HepG2 (cell line): ENCODE measurements around the gene LDB2. TPM values are rescaled to one million over a fixed set of nuclear protein-coding genes. Genes with fewer than 3 reads are reported as not detected.
A peak's percentile ranks its signal among the peaks of the same experiment; 100 is the strongest.

Source experiments
- ATAC-seq: fragments of 200-7000 bp; cut with Tn5 transposase; 3 replicates; pipeline ENCODE4 v1.9.1; 2020; ENCODE audit warnings: mild to moderate bottlenecking, moderate library complexity
- BruUV-seq: library from RNA; stranded (reverse); fragments of 400-500 nt; replicated peaks from 2 replicates; lab custom pipeline; 2021; lab: Mats Ljungman, UMichigan
- CTCF ChIA-PET: fragments of 300-600 bp; formaldehyde crosslinking; extraction: SDS; loops from one replicate; lab custom pipeline; 2021; ENCODE audit warnings: low total read pairs, inconsistent platforms, low intra/inter-chr PET ratio; lab: Yijun Ruan, JAX
- POLR2A ChIA-PET: fragments of 350-600 bp; sonication (Branson Sonifier 250); formaldehyde crosslinking; loops from one replicate; lab custom pipeline; 2020; ENCODE audit warnings: antibody characterized with exemption, inconsistent platforms; lab: Yijun Ruan, JAX
- DNase-seq: peaks from one replicate; pipeline ENCODE4 v3.0.0-alpha.2; 2015; ENCODE audit warnings: low spot score
- FAIRE-seq: peaks from 3 replicates; lab custom pipeline; 2011; peaks lifted over from hg19 to GRCh38; lab: Jason Lieb, UNC
- H2AFZ ChIP-seq: one replicate; pipeline ENCODE4 v1.6.1; 2011; ENCODE audit warnings: low read length, inconsistent platforms
- H3K27ac ChIP-seq: fragments of 300-600 bp; 3 replicates; pipeline ENCODE4 v1.8.0; 2011; ENCODE audit warnings: mixed run types, mild to moderate bottlenecking, mixed read lengths, low read length, inconsistent platforms; ENCODE audit not compliant: insufficient read depth; ENCODE audit errors: extremely low read length
- H3K27me3 ChIP-seq, 2 experiments: fragments of 200-600 bp in 1 of 2; 2 replicates in 1 of 2; 3 replicates in 1 of 2; pipeline versions ENCODE4 v1.6.0 to v1.8.0; 2011; ENCODE audit warnings: low read length in 2 of 2, mild to moderate bottlenecking in 2 of 2, moderate library complexity in 2 of 2, inconsistent platforms in 1 of 2; ENCODE audit not compliant: insufficient read depth in 2 of 2, control insufficient read depth in 1 of 2
- H3K36me3 ChIP-seq, 2 experiments: fragments of 200-600 bp in 1 of 2; replicated peaks in 1 of 2; 2 replicates in 1 of 2; 3 replicates in 1 of 2; pipeline versions ENCODE4 v1.5.1 to v1.8.0; 2011; ENCODE audit warnings: low read length in 2 of 2, inconsistent platforms in 1 of 2; ENCODE audit not compliant: insufficient read depth in 2 of 2, control insufficient read depth in 1 of 2
- H3K4me1 ChIP-seq: 2 replicates; pipeline ENCODE4 v1.5.1; 2012; ENCODE audit warnings: low read length, inconsistent platforms; ENCODE audit not compliant: insufficient read depth
- H3K4me2 ChIP-seq: 2 replicates; pipeline ENCODE4 v1.6.0; 2011; ENCODE audit warnings: low read depth, low read length, inconsistent platforms
- H3K4me3 ChIP-seq, 3 experiments: fragments of 200-600 bp in 1 of 3; sonication (generic), shearing (Covaris generic) in 1 of 3; replicated peaks in 1 of 3; 2 replicates each; pipeline ENCODE4 v1.5.1; 2011 to 2016; ENCODE audit warnings: low read length in 3 of 3, inconsistent platforms in 2 of 3, low read depth in 2 of 3, mild to moderate bottlenecking in 2 of 3, control low read depth in 1 of 3, mixed read lengths in 1 of 3; ENCODE audit not compliant: insufficient read depth in 1 of 3
- H3K79me2 ChIP-seq: one replicate; pipeline ENCODE4 v1.6.1; 2011; ENCODE audit warnings: low read length, inconsistent platforms; ENCODE audit not compliant: insufficient read depth
- H3K9ac ChIP-seq: 2 replicates; pipeline ENCODE4 v1.6.0; 2011; ENCODE audit warnings: mild to moderate bottlenecking, low read depth, low read length, inconsistent platforms; ENCODE audit not compliant: insufficient read depth
- H3K9me3 ChIP-seq: 2 replicates; pipeline ENCODE4 v1.5.1; 2012; ENCODE audit warnings: mild to moderate bottlenecking, low read length
- H4K20me1 ChIP-seq: 2 replicates; pipeline ENCODE4 v1.6.0; 2011; ENCODE audit warnings: inconsistent platforms, mild to moderate bottlenecking, low read length, moderate library complexity; ENCODE audit not compliant: insufficient read depth
- ZNF441 ChIP-seq: sonication (generic); formaldehyde crosslinking; IDR thresholded peaks from 2 replicates; pipeline ENCODE4 v1.7.0; 2021; ENCODE audit warnings: missing genetic modification reagents, borderline replicate concordance
- ZNF501 ChIP-seq: sonication (generic); formaldehyde crosslinking; IDR thresholded peaks from 2 replicates; pipeline ENCODE4 v1.5.1; 2020; ENCODE audit warnings: mild to moderate bottlenecking, moderate library complexity, missing genetic modification reagents
- ZNF629 ChIP-seq: sonication (generic); formaldehyde crosslinking; conservative IDR thresholded peaks from 2 replicates; pipeline ENCODE4 v1.5.0; 2020; ENCODE audit warnings: missing genetic modification reagents
- ZNF660 ChIP-seq: sonication (generic); formaldehyde crosslinking; IDR thresholded peaks from 2 replicates; pipeline ENCODE4 v1.5.1; 2020; ENCODE audit warnings: mild to moderate bottlenecking, low read depth, missing genetic modification reagents, borderline replicate concordance
- WGBS: methylation state at CpG from one replicate; pipeline ENCODE4 v1.1.6; 2017; ENCODE audit warnings: low lambda C conversion rate; 5-methylcytosine and 5-hydroxymethylcytosine counted together
- in situ Hi-C: cut with HindIII; loops from 2 replicates; pipeline ENCODE4 v1.10.0; 2017; ENCODE audit warnings: low pct_unique_long_range_greater_than_20kb; ENCODE audit not compliant: extremely low pct_ligation_motif_present
- intact Hi-C: fragments of 100-400 bp; cut with micrococcal nuclease; formaldehyde crosslinking; loops from one replicate; pipeline ENCODE4 v1.10.0; 2022; ENCODE audit not compliant: unreplicated experiment
- polyA plus RNA-seq, 8 experiments: library from polyadenylated mRNA; depleted of rRNA in 3 of 8; stranded (reverse) in 7 of 8; unstranded in 1 of 8; fragments of >200 nt; fragmentation: Illumina TruSeq in 4 of 8; extraction: Trizol in 4 of 8; gene quantifications; 2 replicates each; pipeline versions ENCODE4 v1.2.1 to v1.2.3, GENCODE V29; 2011 to 2016; ENCODE audit warnings: low read depth in 4 of 8, missing spikeins in 1 of 8, mixed read lengths in 1 of 8; ENCODE audit not compliant: insufficient read depth in 1 of 8
- total RNA-seq, 5 experiments: library from RNA; depleted of rRNA; stranded (reverse); fragments of >200 nt; fragmentation: Illumina TruSeq; extraction: Trizol; gene quantifications; 2 replicates each; pipeline ENCODE4 v1.2.3, GENCODE V29; 2016; ENCODE audit warnings: low read depth in 1 of 5
- TF ChIP-seq, protein P1 (sequence below): sonication (generic); formaldehyde crosslinking; IDR thresholded peaks from 2 replicates; pipeline ENCODE4 v1.5.0; 2020; ENCODE audit warnings: missing genetic modification reagents

The LDB2 gene
- total and polyA plus RNA-seq, 2 of the 13 experiments (the other 11 are each of a cell fraction or from before 2014, with no cell fraction given) = not detected

DNA sequence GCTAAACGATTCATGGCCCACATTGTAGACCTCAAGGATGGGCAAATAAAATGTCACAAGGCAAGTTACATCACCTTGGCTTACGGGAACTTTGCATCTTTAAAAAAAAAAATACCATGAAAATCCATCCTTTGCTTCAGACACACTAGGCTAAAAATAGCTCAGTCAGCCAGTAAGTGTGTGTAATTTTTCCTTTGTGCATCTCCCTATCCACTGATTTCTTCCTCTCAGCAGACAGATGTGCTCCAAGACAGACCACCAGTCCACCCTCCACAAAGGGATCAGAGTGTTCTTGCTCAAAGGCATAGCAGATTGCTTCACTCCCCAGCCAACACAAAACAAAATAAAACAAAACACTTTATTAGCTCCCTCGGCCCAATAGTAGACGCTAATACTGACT lies 14.6 kb downstream of the LDB2 start:
- Histone ChIP-seq H4K20me1 (no peaks in the 10 kb centered on the region), H3K4me1 (no peaks in the 10 kb centered on the region), H3K79me2 (no peaks in the 10 kb centered on the region), H3K27ac (no peak overlapping the region), H3K36me3 (no peaks in the 10 kb centered on the region), H3K9ac (no peak overlapping the region), H3K4me2 (no peak overlapping the region), H2AFZ (no peak overlapping the region), H3K27me3 (peaks cover 0 to 10% of the 10 kb centered on the region in 2 experiments; a peak in 2 of 5 replicates), H3K9me3 (no peaks in the 10 kb centered on the region), H3K4me3 (no peak overlapping the region)
- ChIA-PET POLR2A (no interaction called here), CTCF (no interaction called here)
- in situ Hi-C loops (no loop called here), intact Hi-C loops (loop anchor here (1.0 kb wide), 1 partner anchor 89 kb away; no protein-coding TSS in a partner anchor)
- WGBS = 16% methylated on average over 4 of the region's 4 CpGs
- TF ChIP-seq ZNF660 (CRISPR knock-in tag) = no peak
- TF ChIP-seq, protein P1, sequence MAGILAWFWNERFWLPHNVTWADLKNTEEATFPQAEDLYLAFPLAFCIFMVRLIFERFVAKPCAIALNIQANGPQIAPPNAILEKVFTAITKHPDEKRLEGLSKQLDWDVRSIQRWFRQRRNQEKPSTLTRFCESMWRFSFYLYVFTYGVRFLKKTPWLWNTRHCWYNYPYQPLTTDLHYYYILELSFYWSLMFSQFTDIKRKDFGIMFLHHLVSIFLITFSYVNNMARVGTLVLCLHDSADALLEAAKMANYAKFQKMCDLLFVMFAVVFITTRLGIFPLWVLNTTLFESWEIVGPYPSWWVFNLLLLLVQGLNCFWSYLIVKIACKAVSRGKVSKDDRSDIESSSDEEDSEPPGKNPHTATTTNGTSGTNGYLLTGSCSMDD (CRISPR knock-in tag) = no peak
- TF ChIP-seq ZNF441 (CRISPR knock-in tag) = no peak
- BruUV-seq = no TSS peak
- FAIRE-seq = no peak
- no peak for DNase-seq
- ATAC-seq = no peak

DNA sequence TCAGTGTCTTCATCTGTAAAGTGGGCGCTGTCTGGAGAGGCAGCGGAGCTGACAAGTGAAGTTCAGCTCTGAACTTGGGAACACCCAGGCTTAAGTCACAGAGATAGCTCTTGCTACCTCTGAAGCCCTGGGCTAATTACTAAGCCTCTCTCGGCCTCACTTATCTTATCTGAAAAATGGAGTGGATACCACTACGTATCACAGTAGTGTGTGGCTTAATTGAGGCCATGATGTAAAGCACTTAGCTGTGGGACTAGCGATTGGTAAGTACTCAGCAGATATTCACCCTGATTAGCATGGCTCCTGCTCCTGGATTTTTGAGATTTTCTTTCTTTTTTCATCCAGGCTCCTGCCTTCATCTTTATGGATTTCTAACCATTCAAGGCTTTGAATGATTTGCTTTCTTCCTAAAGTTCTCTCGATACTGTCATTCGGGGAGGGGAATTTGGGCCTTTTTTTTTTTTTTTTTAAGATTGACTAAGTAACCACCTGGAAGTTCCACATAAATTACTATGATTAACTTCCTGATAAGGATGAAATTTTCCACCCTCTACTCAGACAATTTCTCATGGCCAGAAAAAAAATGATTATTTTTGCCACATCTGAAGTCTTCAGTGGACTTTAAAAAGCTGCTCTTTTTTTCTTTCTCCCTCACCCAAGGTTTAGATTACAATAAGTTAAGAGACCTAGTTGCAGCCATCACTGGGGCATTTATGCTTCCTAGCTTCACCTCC lies 17.1 kb downstream of the LDB2 start:
- no peaks in the 10 kb centered on the region for H3K36me3 ChIP-seq
- H3K4me1 ChIP-seq = no peaks in the 10 kb centered on the region
- H3K9ac ChIP-seq = no peak overlapping the region
- POLR2A ChIA-PET = no interaction called here
- no peaks in the 10 kb centered on the region for H3K9me3 ChIP-seq
- no TSS peak for BruUV-seq
- DNase-seq = no peak
- H2AFZ ChIP-seq = no peak overlapping the region
- no peak for FAIRE-seq
- in situ Hi-C loops = no loop called here
- CTCF ChIA-PET = no interaction called here
- H3K4me2 ChIP-seq = no peak overlapping the region
- H3K4me3 ChIP-seq = no peak overlapping the region
- peaks cover 0 to 10% of the 10 kb centered on the region in 2 experiments; a peak in 2 of 5 replicates for H3K27me3 ChIP-seq
- no peak for ATAC-seq
- no peak overlapping the region for H3K27ac ChIP-seq
- 40% methylated on average over 6 of the region's 7 CpGs for WGBS
- no peaks in the 10 kb centered on the region for H3K79me2 ChIP-seq
- TF ChIP-seq ZNF629 (CRISPR knock-in tag) = 0 out of 2 replicates have a peak, but pooled peaks have one; percentile 37
- no peak for TF ChIP-seq ZNF501 (CRISPR knock-in tag)
- TF ChIP-seq, all 625 proteins: peak for 1
- intact Hi-C loops = no loop called here
- H4K20me1 ChIP-seq = no peaks in the 10 kb centered on the region
